K562 (cell line): ENCODE data around the gene AAR2. TPM values are rescaled to one million over a fixed set of nuclear protein-coding genes. Genes with fewer than 3 reads are reported as not detected.

Experiments used
- ATAC-seq: fragments of 200-7000 bp; cut with Tn5 transposase; 3 replicates; pipeline ENCODE4 v1.9.1; 2020; ENCODE audit warnings: moderate library complexity
- Bru-seq: library from RNA; stranded (reverse); fragments of 400-500 nt; gene quantifications from one replicate; lab custom pipeline; 2021; lab: Mats Ljungman, UMichigan
- BruChase-seq, 2 experiments: library from RNA; stranded (reverse); fragments of 400-500 nt; gene quantifications; one replicate each; lab custom pipeline; 2021; lab: Mats Ljungman, UMichigan
- BruUV-seq: library from RNA; stranded (reverse); fragments of 400-500 nt; replicated peaks from 2 replicates; lab custom pipeline; 2021; lab: Mats Ljungman, UMichigan
- CTCF ChIA-PET: fragments of 300-600 bp; formaldehyde crosslinking; extraction: SDS; loops from one replicate; lab custom pipeline; 2021; ENCODE audit warnings: low intra/inter-chr PET ratio; lab: Yijun Ruan, JAX
- POLR2A ChIA-PET: fragments of 300-600, 350-650 bp; sonication (Branson Sonifier 250); formaldehyde crosslinking; extraction: SDS; loops from one replicate; lab custom pipeline; 2021; ENCODE audit warnings: antibody characterized with exemption, inconsistent platforms; lab: Yijun Ruan, JAX
- DNase-seq, 4 experiments: peaks; one replicate each; pipeline versions ENCODE4 v3.0.0 to v3.0.0-alpha.2; 2011 to 2018; ENCODE audit warnings: low spot score in 3 of 4, mixed read lengths in 3 of 4; ENCODE audit errors: extremely low read depth in 1 of 4
- FAIRE-seq: peaks from 2 replicates; lab custom pipeline; 2011; peaks lifted over from hg19 to GRCh38; lab: Jason Lieb, UNC
- H2AFZ ChIP-seq: 2 replicates; pipeline ENCODE4 v1.6.0; 2011; ENCODE audit warnings: low read depth, low read length, control low read depth, inconsistent platforms
- H3K27ac ChIP-seq: fragments of 200-600 bp; 3 replicates; pipeline ENCODE4 v1.8.0; 2011; ENCODE audit warnings: low read depth, mild to moderate bottlenecking, control low read depth, inconsistent platforms, low read length, moderate library complexity, mixed read lengths; ENCODE audit errors: extremely low read depth
- H3K27me3 ChIP-seq, 2 experiments: fragments of 300-600 bp in 1 of 2; 2 replicates in 1 of 2; 3 replicates in 1 of 2; pipeline versions ENCODE4 v1.6.0 to v1.8.0; 2011; ENCODE audit warnings: inconsistent platforms in 2 of 2, low read length in 2 of 2, mild to moderate bottlenecking in 1 of 2, mixed read lengths in 1 of 2, moderate library complexity in 1 of 2; ENCODE audit not compliant: control insufficient read depth in 2 of 2, insufficient read depth in 2 of 2
- H3K36me3 ChIP-seq: fragments of 300-600 bp; 3 replicates; pipeline ENCODE4 v1.8.0; 2011; ENCODE audit warnings: mild to moderate bottlenecking, low read length, inconsistent platforms; ENCODE audit not compliant: control insufficient read depth, insufficient read depth
- H3K4me1 ChIP-seq, 2 experiments: fragments of 200-600 bp in 1 of 2; replicated peaks in 1 of 2; 2 replicates in 1 of 2; 3 replicates in 1 of 2; pipeline versions ENCODE4 v1.5.1 to v1.8.0; 2011; ENCODE audit warnings: inconsistent platforms in 2 of 2, low read length in 2 of 2, mild to moderate bottlenecking in 1 of 2, mixed read lengths in 1 of 2, moderate library complexity in 1 of 2; ENCODE audit not compliant: control insufficient read depth in 2 of 2, insufficient read depth in 2 of 2
- H3K4me2 ChIP-seq: 2 replicates; pipeline ENCODE4 v1.6.1; 2011; ENCODE audit warnings: low read length, control low read depth, inconsistent platforms, mixed read lengths; ENCODE audit not compliant: insufficient read depth
- H3K4me3 ChIP-seq: fragments of 200-600 bp; sonication (generic), shearing (Covaris generic); 2 replicates; pipeline ENCODE4 v1.5.1; 2016; ENCODE audit warnings: control low read depth, inconsistent platforms
- H3K79me2 ChIP-seq: fragments of 200-600 bp; 3 replicates; pipeline ENCODE4 v1.8.0; 2011; ENCODE audit warnings: low read length, inconsistent platforms; ENCODE audit not compliant: control insufficient read depth, insufficient read depth
- H3K9ac ChIP-seq, 2 experiments: 2 replicates each; pipeline versions ENCODE4 v1.6.0 to v1.6.1; 2011; ENCODE audit warnings: low read depth in 2 of 2, low read length in 2 of 2, control low read depth in 1 of 2, inconsistent platforms in 1 of 2, mild to moderate bottlenecking in 1 of 2, mixed read lengths in 1 of 2; ENCODE audit not compliant: insufficient read depth in 1 of 2
- H3K9me1 ChIP-seq: one replicate; pipeline ENCODE4 v1.6.0; 2011; ENCODE audit warnings: inconsistent platforms, mild to moderate bottlenecking, low read length, moderate library complexity; ENCODE audit not compliant: control insufficient read depth, insufficient read depth
- H3K9me3 ChIP-seq: replicated peaks from 2 replicates; pipeline ENCODE4 v1.5.1; 2011; ENCODE audit warnings: low read depth, low read length, inconsistent platforms; ENCODE audit not compliant: control insufficient read depth, insufficient read depth
- H4K20me1 ChIP-seq: replicated peaks from 2 replicates; pipeline ENCODE4 v1.6.1; 2011; ENCODE audit warnings: low read length, inconsistent platforms, mixed read lengths; ENCODE audit not compliant: control insufficient read depth, insufficient read depth
- HIVEP1 ChIP-seq: fragments of 250-450 bp; sonication (Bioruptor Pico); IDR thresholded peaks from 2 replicates; pipeline ENCODE4 v1.4.0; 2020; ENCODE audit warnings: mild to moderate bottlenecking
- MYC ChIP-seq, 2 experiments: fragments of 250-450 bp in 1 of 2; sonication (Bioruptor Pico) in 1 of 2; IDR thresholded peaks; 2 replicates each; pipeline versions ENCODE4 v1.5.1 to v1.6.1; 2012 to 2021; ENCODE audit warnings: low read depth in 2 of 2, borderline replicate concordance in 1 of 2, improper control_type of control experiment in 1 of 2, low read length in 1 of 2, mild to moderate bottlenecking in 1 of 2, moderate library complexity in 1 of 2
- NEUROD1 ChIP-seq: fragments of 150-350 bp; IDR thresholded peaks from 2 replicates; pipeline ENCODE4 v1.6.1; 2014; ENCODE audit warnings: borderline replicate concordance, low read length, low read depth; ENCODE audit not compliant: partially characterized antibody
- POLR2AphosphoS5 ChIP-seq: IDR thresholded peaks from 2 replicates; pipeline ENCODE4 v1.6.1; 2011; ENCODE audit warnings: mild to moderate bottlenecking, low read depth, low read length, moderate library complexity; ENCODE audit not compliant: control insufficient read depth, insufficient read depth
- POLR3G ChIP-seq: IDR thresholded peaks from 2 replicates; pipeline ENCODE4 v1.6.1; 2011; ENCODE audit not compliant: insufficient read length, insufficient replicate concordance; ENCODE audit errors: extremely low read depth
- TFAP4 ChIP-seq: sonication (generic); formaldehyde crosslinking; IDR thresholded peaks from 2 replicates; pipeline ENCODE4 v1.8.0; 2022; ENCODE audit warnings: missing genetic modification reagents, mild to moderate bottlenecking, moderate library complexity, borderline replicate concordance
- THAP7 ChIP-seq: fragments of 250-450 bp; sonication (Bioruptor Pico); IDR thresholded peaks from 2 replicates; pipeline ENCODE4 v1.5.0; 2021
- ZFP36 ChIP-seq: fragments of 150-350 bp; IDR thresholded peaks from 2 replicates; pipeline ENCODE4 v1.6.1; 2018; ENCODE audit warnings: low read length, low read depth; ENCODE audit not compliant: partially characterized antibody
- ZNF165 ChIP-seq: fragments of 250-450 bp; sonication (Bioruptor Pico); IDR thresholded peaks from 2 replicates; pipeline ENCODE4 v1.4.0; 2020; ENCODE audit warnings: borderline replicate concordance
- ZNF239 ChIP-seq: fragments of 250-450 bp; sonication (Bioruptor Pico); IDR thresholded peaks from 2 replicates; pipeline ENCODE4 v1.4.0; 2020; ENCODE audit warnings: mild to moderate bottlenecking
- WGBS: fragments of 100-300 bp; shearing (Covaris generic); methylation state at CpG from one replicate; pipeline ENCODE4 v1.1.6; 2016; ENCODE audit warnings: low coverage, mixed read lengths; ENCODE audit not compliant: insufficient coverage; ENCODE audit errors: missing lambda C conversion rate; 5-methylcytosine and 5-hydroxymethylcytosine counted together
- in situ Hi-C: fragments of 300-500 bp; cut with MboI; formaldehyde crosslinking; loops from 4 replicates; pipeline ENCODE4 v1.15.0; 2018; ENCODE audit warnings: inconsistent platforms, mixed read lengths
- intact Hi-C: fragments of 100-400 bp; cut with micrococcal nuclease; formaldehyde crosslinking; loops from 2 replicates; pipeline ENCODE4 v1.14.2; 2022
- long read RNA-seq, 3 experiments: library from polyadenylated mRNA in 2 of 3; library from RNA in 1 of 3; unstranded in 2 of 3; stranded (forward) in 1 of 3; transcript quantifications; one replicate each; pipeline ENCODE4 v2.0.0, GENCODE V29; 2019 to 2022
- polyA minus RNA-seq, 3 experiments: library from RNA; depleted of rRNA, polyadenylated mRNA; stranded (reverse); fragments of >200 nt; gene quantifications; 2 replicates each; pipeline ENCODE4 v1.2.3, GENCODE V29; 2011
- polyA plus RNA-seq, 8 experiments: library from polyadenylated mRNA; depleted of rRNA in 4 of 8; stranded (reverse) in 5 of 8; unstranded in 3 of 8; fragments of >200 nt; fragmentation: Nextera tagmentation in 2 of 8; fragmentation: Illumina TruSeq in 1 of 8; extraction: Ambion mirVana in 2 of 8; extraction: Trizol in 1 of 8; gene quantifications; 2 replicates each; pipeline versions ENCODE4 v1.2.1 to v1.2.3, GENCODE V29; 2011 to 2014; ENCODE audit warnings: inconsistent platforms in 1 of 8, missing spikeins in 1 of 8
- total RNA-seq, 7 experiments: library from RNA; depleted of rRNA in 6 of 7; stranded (reverse); fragments of >200 nt in 6 of 7; fragmentation: Illumina TruSeq in 2 of 7; extraction: Trizol in 2 of 7; gene quantifications; 2 replicates each; pipeline versions ENCODE4 v1.2.1 to v1.2.3, GENCODE V29; 2011 to 2021; ENCODE audit warnings: low replicate concordance in 1 of 7

The AAR2 gene
- 10.3 and 27.3 TPM in 2 replicates for total RNA-seq (2011; cell fraction: chromatin; rRNA removed; ENCODE audit: low replicate concordance)
- total RNA-seq (2011; cell fraction: nucleolus; rRNA removed) = 20.4 and 22.3 TPM in 2 replicates
- 16.5 and 16.9 TPM in 2 replicates for total RNA-seq (2011; cell fraction: nucleoplasm; rRNA removed)
- total RNA-seq (2014; rRNA removed) = 24.7 and 29.6 TPM in 2 replicates
- total RNA-seq (2014; rRNA removed; fragmentation: Illumina TruSeq; extraction: Trizol) = 18.0 and 20.0 TPM in 2 replicates
- total RNA-seq (2015; rRNA removed; fragmentation: Illumina TruSeq; extraction: Trizol) = 22.4 and 23.6 TPM in 2 replicates
- total RNA-seq (2021) = 26.0 and 26.3 TPM in 2 replicates
- polyA plus RNA-seq (2011; rRNA removed) = 30.7 and 30.8 TPM in 2 replicates
- polyA plus RNA-seq (2011; cell fraction: cytosol; rRNA removed) = 31.0 and 52.8 TPM in 2 replicates
- polyA plus RNA-seq (2011; cell fraction: nucleus; rRNA removed) = 14.5 and 21.1 TPM in 2 replicates
- 21.4 and 24.8 TPM in 2 replicates for polyA plus RNA-seq (2012)
- 36.2 and 39.4 TPM in 2 replicates for polyA plus RNA-seq (2014; fragmentation: Illumina TruSeq; extraction: Trizol)
- polyA plus RNA-seq (2014; fragmentation: Nextera tagmentation; extraction: Ambion mirVana) = 10 to 100 TPM in 1 of 2 experiments, 1 to 10 TPM in 1; 6.5 to 12.0 TPM
- polyA plus RNA-seq (2014; rRNA removed) = 29.3 and 30.0 TPM in 2 replicates
- 20.2 and 29.3 TPM in 2 replicates for polyA minus RNA-seq (2011; rRNA and poly(A)+ RNA removed)
- 15.3 and 17.6 TPM in 2 replicates for polyA minus RNA-seq (2011; cell fraction: cytosol; rRNA and poly(A)+ RNA removed)
- 13.1 and 18.1 TPM in 2 replicates for polyA minus RNA-seq (2011; cell fraction: nucleus; rRNA and poly(A)+ RNA removed)
- Bru-seq, nascent RNA = percentile 71 among the genes with signal in this experiment
- BruChase-seq, experiment 1, labeled RNA remaining after a 2-hour chase = percentile 73 among the genes with signal in this experiment
- percentile 72 among the genes with signal in this experiment for BruChase-seq, experiment 2, labeled RNA remaining after a 6-hour chase
- long read RNA-seq, experiment 1, transcript AAR2-201 (4 exons, 2,430 nt) = major isoform, 75 of 211 reads
- long read RNA-seq, experiment 1, transcript AAR2-202 (4 exons, 2,689 nt) = minor isoform, 13 of 211 reads
- long read RNA-seq, experiment 1, partial matches to known transcripts = 97 of 211 reads
- long read RNA-seq, experiment 1, other reads (novel, unspliced or antisense) = 26 of 211 reads
- long read RNA-seq, experiment 2, transcript AAR2-201 (4 exons, 2,430 nt) = major isoform, 20 of 67 reads
- long read RNA-seq, experiment 2, partial matches to known transcripts = 41 of 67 reads
- long read RNA-seq, experiment 2, other reads (novel, unspliced or antisense) = 4 of 67 reads
- long read RNA-seq, experiment 3, transcript AAR2-201 (4 exons, 2,430 nt) = major isoform, 34 of 65 reads
- long read RNA-seq, experiment 3, partial matches to known transcripts = 21 of 65 reads
- long read RNA-seq, experiment 3, other reads (novel, unspliced or antisense) = 7 of 65 reads

- Histone ChIP-seq H3K4me3 (peak within 1 kb of the TSS; percentile 60), H3K27me3 (peaks cover 8 to 17% of the 10 kb centered on the region in 2 experiments; a peak in 4 of 5 replicates), H3K79me2 (peaks cover 35% of the 10 kb centered on the region), H3K27ac (peak within 1 kb of the TSS; percentile 59), H4K20me1 (no peaks in the 10 kb centered on the region), H3K9ac (peak within 1 kb of the TSS; percentile 80 to 92), H3K36me3 (peaks cover 31% of the 10 kb centered on the region; the same call in 2 of the 3 replicates), H3K9me3 (no peaks in the 10 kb centered on the region), H3K9me1 (no peaks in the 10 kb centered on the region), H3K4me1 (peaks cover 5 to 7% of the 10 kb centered on the region in 2 experiments; a peak in 4 of 5 replicates), H2AFZ (peak within 1 kb of the TSS; percentile 97), H3K4me2 (peak within 1 kb of the TSS; percentile 84)
- in situ Hi-C loops = no loop called here
- peak; percentile 87 for FAIRE-seq
- peak; percentile 77 to 89 (median 80) for DNase-seq
- ChIA-PET CTCF (no interaction called here), POLR2A (interaction anchor here (0.7 to 1.5 kb wide), 10 partner anchors 9 to 398 kb away, joined by 3 to 6 read pairs (median 3); no protein-coding TSS in a partner anchor)
- intact Hi-C loops = no loop called here
- ATAC-seq = peak; percentile 97
- BruUV-seq = TSS peak; percentile 91
- 14% methylated on average over 44 of the region's 44 CpGs for WGBS
- no peak for TF ChIP-seq POLR3G
- TF ChIP-seq POLR2AphosphoS5 = peak; percentile 76
- TF ChIP-seq MYC (IDR thresholded peaks at IDR 0.05; ENCODE audit: low read depth, low read length) = peak; percentile 81
- TF ChIP-seq MYC (CRISPR knock-in tag; IDR thresholded peaks at IDR 0.05; ENCODE audit: borderline replicate concordance, low read depth) = no peak
- no peak for TF ChIP-seq ZNF165 (CRISPR knock-in tag)
- peak; percentile 64; the same call in 1 of the 2 replicates for TF ChIP-seq TFAP4 (CRISPR knock-in tag)
- no peak for TF ChIP-seq THAP7 (CRISPR knock-in tag)
- peak; percentile 84 for TF ChIP-seq NEUROD1
- TF ChIP-seq ZNF239 = 0 out of 2 replicates have a peak, but pooled peaks have one; percentile 15
- peak; percentile 35 for TF ChIP-seq ZFP36
- TF ChIP-seq HIVEP1 = no peak
Observed at GRCh38 chr20:36235892-36236785, at the start of gene AAR2. AAR2 (plus strand) TSS chr20:36236478; CDS start chr20:36239869, 3,391 bp downstream.
